ENCODE data around the gene KIF26A.

The KIF26A gene

GRCh38 chr14:104107611-104108569 is 30.5 kb upstream of the KIF26A start:
- no peak for DNase-seq (ENCODE audit: extremely low spot score)
- CTCF ChIA-PET: no interaction called here
- POLR2A ChIA-PET: no interaction called here
- TF ChIP-seq FOXK2 (IDR thresholded peaks at IDR 0.05) (no peak), FOXA1 (IDR thresholded peaks at IDR 0.05) (no peak), ZNF384 (IDR thresholded peaks at IDR 0.05) (no peak), CTBP1 (IDR thresholded peaks at IDR 0.05; ENCODE audit: borderline replicate concordance) (no peak), ARNT (IDR thresholded peaks at IDR 0.05) (no peak), ELF4 (IDR thresholded peaks at IDR 0.05) (no peak), FOXM1 (IDR thresholded peaks at IDR 0.05; ENCODE audit: borderline replicate concordance) (no peak)

GRCh38 chr14:104108570-104109541 is 29.5 kb upstream of the KIF26A start:
- DNase-seq (ENCODE audit: extremely low spot score): no peak
- POLR2A ChIA-PET: interaction anchor here (0.5 kb wide), 1 partner anchor 307 kb away, joined by 3 read pairs; no protein-coding TSS in a partner anchor
- TF ChIP-seq BHLHE40 (IDR thresholded peaks at IDR 0.05; ENCODE audit: borderline replicate concordance) (no peak), HDGF (IDR thresholded peaks at IDR 0.05; ENCODE audit: borderline replicate concordance) (no peak), ELF4 (IDR thresholded peaks at IDR 0.05) (no peak), NFRKB (IDR thresholded peaks at IDR 0.05) (no peak), FOXM1 (IDR thresholded peaks at IDR 0.05; ENCODE audit: borderline replicate concordance) (no peak), SP1 (IDR thresholded peaks at IDR 0.05) (no peak), TARDBP (IDR thresholded peaks at IDR 0.05) (no peak), L3MBTL2 (conservative IDR thresholded peaks at IDR 0.05) (no peak), ZNF384 (IDR thresholded peaks at IDR 0.05) (no peak), LEF1 (IDR thresholded peaks at IDR 0.05; ENCODE audit: borderline replicate concordance) (no peak), PKNOX1 (IDR thresholded peaks at IDR 0.05) (no peak), CTBP1 (IDR thresholded peaks at IDR 0.05; ENCODE audit: borderline replicate concordance) (no peak), FOXA1 (IDR thresholded peaks at IDR 0.05) (no peak), ARNT (IDR thresholded peaks at IDR 0.05) (no peak)
- CTCF ChIA-PET: no interaction called here

DNA sequence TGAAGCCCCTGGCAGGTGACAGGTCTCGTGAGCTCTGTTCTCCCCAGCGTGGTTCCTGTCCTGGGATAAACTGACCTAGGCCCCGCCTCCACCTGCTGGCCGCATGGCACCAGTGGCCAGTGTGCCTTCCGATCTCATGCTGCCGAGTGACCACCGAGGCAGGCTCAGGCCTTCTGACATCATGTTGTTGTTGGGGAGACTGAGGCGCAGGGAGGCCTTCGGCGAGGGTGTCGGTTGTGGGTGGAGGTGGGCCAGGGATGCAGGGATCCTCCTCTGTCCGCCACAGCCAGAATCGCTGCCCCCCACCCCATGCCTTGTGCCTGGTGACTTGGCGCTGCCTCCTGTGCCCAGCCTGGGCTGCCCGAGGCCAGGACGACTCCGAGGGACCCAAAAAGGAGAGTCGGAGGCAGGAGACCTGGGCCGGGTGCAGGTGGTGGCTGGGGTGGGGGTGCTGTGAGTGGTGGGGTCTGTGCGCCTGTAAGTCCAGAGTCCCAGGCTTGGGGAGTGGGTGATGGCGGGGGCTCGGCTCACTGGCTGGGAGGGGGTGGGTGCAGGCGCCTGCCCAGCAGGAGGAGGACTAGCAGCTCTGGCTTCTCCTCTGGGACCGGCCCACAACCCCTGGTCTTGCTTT is 28.5 kb upstream of the KIF26A start:
- TF ChIP-seq SUZ12 (IDR thresholded peaks at IDR 0.05) (no peak), LEF1 (IDR thresholded peaks at IDR 0.05; ENCODE audit: borderline replicate concordance) (no peak), ELF4 (IDR thresholded peaks at IDR 0.05) (no peak), ARNT (IDR thresholded peaks at IDR 0.05) (no peak), ZNF384 (IDR thresholded peaks at IDR 0.05) (no peak), CTBP1 (IDR thresholded peaks at IDR 0.05; ENCODE audit: borderline replicate concordance) (no peak)
- ChIA-PET POLR2A (interaction anchor here (0.5 kb wide), 1 partner anchor 308 kb away, joined by 3 read pairs; no protein-coding TSS in a partner anchor), CTCF (no interaction called here)
- no peak for DNase-seq (ENCODE audit: extremely low spot score)

DNA sequence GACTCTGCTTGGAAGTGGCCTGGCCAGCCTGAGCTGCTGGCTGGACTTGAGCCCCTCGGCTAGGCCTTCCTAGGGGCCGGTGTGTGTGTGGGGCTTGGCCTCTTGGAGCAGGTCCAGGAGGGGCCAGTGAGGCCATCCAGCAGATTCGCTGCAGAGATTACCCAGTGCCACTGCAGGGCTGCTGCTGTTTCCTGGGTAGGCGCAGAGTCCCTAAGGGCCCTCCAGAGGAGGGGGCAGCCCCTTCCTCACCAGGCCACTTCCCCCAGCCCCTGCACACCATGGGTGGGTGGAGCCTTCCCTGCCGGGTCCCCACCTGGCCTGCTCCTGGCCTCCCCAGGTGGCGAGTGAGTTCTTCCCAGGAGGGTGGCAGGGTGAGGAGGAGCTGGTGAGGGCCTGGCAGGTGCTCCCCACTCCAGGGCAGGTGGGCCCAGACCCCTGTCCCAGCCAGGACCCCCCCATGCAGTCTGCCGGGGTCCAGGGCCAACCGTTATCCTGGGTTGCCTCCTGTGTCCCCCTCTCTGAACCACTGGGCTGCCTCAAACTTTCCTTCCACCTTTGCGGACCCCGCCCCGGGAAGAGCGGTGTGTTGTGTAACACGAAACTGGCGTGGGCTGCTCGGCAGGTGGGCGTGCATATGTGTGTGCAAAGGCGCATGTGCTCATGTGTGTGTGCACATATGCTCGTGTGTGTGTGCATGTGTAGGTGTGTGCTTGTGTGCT is 27.7 kb upstream of the KIF26A start:
- TF ChIP-seq HDGF (IDR thresholded peaks at IDR 0.05; ENCODE audit: borderline replicate concordance) (no peak), ELF4 (IDR thresholded peaks at IDR 0.05) (no peak), TARDBP (IDR thresholded peaks at IDR 0.05) (no peak), LEF1 (IDR thresholded peaks at IDR 0.05; ENCODE audit: borderline replicate concordance) (no peak), ARNT (IDR thresholded peaks at IDR 0.05) (no peak), FOXM1 (IDR thresholded peaks at IDR 0.05; ENCODE audit: borderline replicate concordance) (no peak), FOXK2 (IDR thresholded peaks at IDR 0.05) (no peak), ZNF384 (IDR thresholded peaks at IDR 0.05) (no peak), SUZ12 (IDR thresholded peaks at IDR 0.05) (no peak), NFRKB (IDR thresholded peaks at IDR 0.05) (no peak)
- DNase-seq (ENCODE audit: extremely low spot score): no peak
- ChIA-PET CTCF (no interaction called here), POLR2A (no interaction called here)

- CTCF ChIA-PET: no interaction called here
- DNase-seq (ENCODE audit: extremely low spot score): no peak
- TF ChIP-seq SP1 (IDR thresholded peaks at IDR 0.05) (no peak), ELF4 (IDR thresholded peaks at IDR 0.05) (no peak), CTBP1 (IDR thresholded peaks at IDR 0.05; ENCODE audit: borderline replicate concordance) (no peak), FOXK2 (IDR thresholded peaks at IDR 0.05) (no peak), TARDBP (IDR thresholded peaks at IDR 0.05) (no peak), ARNT (IDR thresholded peaks at IDR 0.05) (no peak), PKNOX1 (IDR thresholded peaks at IDR 0.05) (no peak), FOXM1 (IDR thresholded peaks at IDR 0.05; ENCODE audit: borderline replicate concordance) (no peak), NFRKB (IDR thresholded peaks at IDR 0.05) (no peak), SUZ12 (IDR thresholded peaks at IDR 0.05) (no peak), BHLHE40 (IDR thresholded peaks at IDR 0.05; ENCODE audit: borderline replicate concordance) (no peak), ZNF384 (IDR thresholded peaks at IDR 0.05) (no peak), L3MBTL2 (conservative IDR thresholded peaks at IDR 0.05) (no peak), LEF1 (IDR thresholded peaks at IDR 0.05; ENCODE audit: borderline replicate concordance) (no peak), HDGF (IDR thresholded peaks at IDR 0.05; ENCODE audit: borderline replicate concordance) (no peak), FOXA1 (IDR thresholded peaks at IDR 0.05) (no peak)
- POLR2A ChIA-PET: no interaction called here
Measured at GRCh38 chr14:104111301-104112112, 26.9 kb upstream of the KIF26A start.

All from HEK293T (cell line).